PC-3 (cell line): ENCODE results near the gene MDC1. TPM values are rescaled to one million over a fixed set of nuclear protein-coding genes. Genes with fewer than 3 reads are reported as not detected.
A peak's percentile ranks its signal among the peaks of the same experiment; 100 is the strongest.

Experiments used
- ATAC-seq: fragments of 200-7000 bp; cut with Tn5 transposase; 2 replicates; pipeline ENCODE4 v1.9.1; 2020; ENCODE audit warnings: mild to moderate bottlenecking, moderate library complexity
- BruUV-seq: library from RNA; stranded (reverse); fragments of 400-500 nt; replicated peaks from 2 replicates; lab custom pipeline; 2021; lab: Mats Ljungman, UMichigan
- CTCF ChIA-PET: fragments of 300-600 bp; sonication (Branson Sonifier 250); formaldehyde crosslinking; loops from one replicate; lab custom pipeline; 2022; ENCODE audit warnings: antibody characterized with exemption; lab: Charles Lee
- POLR2A ChIA-PET: fragments of 300-600 bp; sonication (Branson Sonifier 250); formaldehyde crosslinking; loops from one replicate; lab custom pipeline; 2022; ENCODE audit warnings: antibody characterized with exemption; ENCODE audit not compliant: unreplicated experiment; lab: Charles Lee
- DNase-seq: peaks from one replicate; pipeline ENCODE4 v3.0.0-alpha.2; 2015
- H2AFZ ChIP-seq: fragments of 300-600 bp; sonication (generic); 2 replicates; pipeline ENCODE4 v1.6.0; 2016; ENCODE audit warnings: antibody characterized with exemption, low read length
- H3F3A ChIP-seq: fragments of 300-600 bp; sonication (generic); one replicate; pipeline ENCODE4 v1.6.0; 2017; ENCODE audit warnings: antibody characterized with exemption, low read length, control low read depth, mild to moderate bottlenecking; ENCODE audit not compliant: unreplicated experiment
- H3K27ac ChIP-seq: fragments of 300-600 bp; sonication (generic); 2 replicates; pipeline ENCODE4 v1.5.1; 2016; ENCODE audit warnings: mild to moderate bottlenecking, low read length
- H3K27me3 ChIP-seq: fragments of 300-600 bp; sonication (generic); 2 replicates; pipeline ENCODE4 v1.6.1; 2016; ENCODE audit warnings: low read length, mixed read lengths
- H3K36me3 ChIP-seq: fragments of 300-600 bp; sonication (generic); 2 replicates; pipeline ENCODE4 v1.6.1; 2016; ENCODE audit warnings: low read depth, mixed run types, low read length, mixed read lengths
- H3K4me1 ChIP-seq: fragments of 300-600 bp; sonication (generic); 2 replicates; pipeline ENCODE4 v1.5.1; 2016; ENCODE audit warnings: low read length; ENCODE audit not compliant: insufficient read depth
- H3K4me2 ChIP-seq: fragments of 300-600 bp; sonication (generic); 2 replicates; pipeline ENCODE4 v1.6.0; 2016; ENCODE audit warnings: low read length
- H3K4me3 ChIP-seq: fragments of 300-600 bp; sonication (generic); 2 replicates; pipeline ENCODE4 v1.5.1; 2016; ENCODE audit warnings: mild to moderate bottlenecking, low read length, mixed read lengths
- H3K79me2 ChIP-seq: fragments of 300-600 bp; sonication (generic); 2 replicates; pipeline ENCODE4 v1.6.1; 2017; ENCODE audit warnings: low read length, mixed read lengths
- H3K9ac ChIP-seq: fragments of 300-600 bp; sonication (generic); 2 replicates; pipeline ENCODE4 v1.6.0; 2016; ENCODE audit warnings: mild to moderate bottlenecking, low read length
- H3K9me2 ChIP-seq: fragments of 300-600 bp; sonication (generic); replicated peaks from 2 replicates; pipeline ENCODE4 v1.6.1; 2016; ENCODE audit warnings: mixed run types, low read length, mixed read lengths
- H3K9me3 ChIP-seq: fragments of 300-600 bp; sonication (generic); 2 replicates; pipeline ENCODE4 v1.6.1; 2016; ENCODE audit warnings: low read length, mixed read lengths
- H4K20me1 ChIP-seq: fragments of 300-600 bp; sonication (generic); 2 replicates; pipeline ENCODE4 v1.6.1; 2016; ENCODE audit warnings: low read length, mixed read lengths
- EZH2 ChIP-seq: fragments of 300-600 bp; sonication (generic); IDR thresholded peaks from one replicate; pipeline ENCODE4 v1.6.1; 2017; ENCODE audit warnings: antibody characterized with exemption, mild to moderate bottlenecking, low read length; ENCODE audit not compliant: unreplicated experiment
- EZH2phosphoT487 ChIP-seq: fragments of 300-600 bp; sonication (generic); IDR thresholded peaks from 2 replicates; pipeline ENCODE4 v1.6.1; 2018; ENCODE audit warnings: mild to moderate bottlenecking, antibody characterized with exemption, low read length, borderline replicate concordance
- intact Hi-C: fragments of 100-400 bp; cut with micrococcal nuclease; formaldehyde crosslinking; loops from 2 replicates; pipeline ENCODE4 v1.9.0; 2023
- total RNA-seq: library from RNA; depleted of rRNA; stranded (reverse); fragments of >200 nt; gene quantifications from 2 replicates; pipeline ENCODE4 v1.2.3, GENCODE V29; 2014
- TF ChIP-seq, protein P1 (sequence below): fragments of 300-600 bp; sonication (generic); conservative IDR thresholded peaks from 2 replicates; pipeline ENCODE4 v1.5.1; 2017; ENCODE audit warnings: antibody characterized with exemption, low read depth, mild to moderate bottlenecking, low read length

The MDC1 gene
- total RNA-seq, 1 experiment from 2014 or later = 19.6 TPM

DNA sequence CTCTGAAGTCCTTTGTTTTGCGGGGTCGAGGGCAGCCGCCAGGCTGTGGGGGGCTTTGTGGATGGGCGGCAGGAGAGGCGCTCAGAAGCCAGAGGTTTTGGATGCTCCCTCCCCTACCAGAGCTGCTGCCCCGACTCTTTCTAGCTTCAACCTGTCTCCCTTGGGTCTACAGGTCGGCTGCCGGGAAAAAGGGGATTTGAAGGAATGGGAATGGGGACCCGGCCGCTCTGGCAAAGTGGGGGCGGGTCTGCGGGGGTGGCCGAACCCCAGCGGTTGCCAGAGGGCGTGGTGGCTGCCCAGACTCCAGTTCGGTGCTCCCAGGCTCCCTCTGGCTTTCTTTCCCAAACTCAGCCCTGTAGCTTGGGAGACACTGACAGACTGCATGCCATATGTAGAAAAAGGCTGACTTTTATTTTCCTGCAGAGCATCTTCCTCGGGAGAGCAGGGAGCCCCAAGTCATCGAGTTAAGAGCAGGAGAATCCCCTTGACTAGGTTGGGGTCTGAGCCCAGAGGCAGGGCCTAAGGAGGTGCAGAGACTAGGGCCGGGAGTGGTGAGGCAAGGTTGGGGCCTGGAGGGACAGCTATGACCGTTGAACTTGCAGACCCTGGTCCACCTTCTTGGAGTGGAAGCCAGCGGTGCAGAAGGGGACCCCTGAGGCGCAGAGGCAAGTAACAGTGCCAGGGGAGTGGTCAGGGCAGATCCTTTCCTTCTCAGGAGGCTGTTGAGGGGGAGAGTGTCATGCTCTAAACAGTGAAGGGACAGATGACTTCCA lies 29.2 kb downstream of the MDC1 start:
- H3K9me3 ChIP-seq = no peaks in the 10 kb centered on the region
- H3K9ac ChIP-seq = peak overlapping the region; percentile 98
- TF ChIP-seq EZH2 = no peak
- TF ChIP-seq, protein P1, sequence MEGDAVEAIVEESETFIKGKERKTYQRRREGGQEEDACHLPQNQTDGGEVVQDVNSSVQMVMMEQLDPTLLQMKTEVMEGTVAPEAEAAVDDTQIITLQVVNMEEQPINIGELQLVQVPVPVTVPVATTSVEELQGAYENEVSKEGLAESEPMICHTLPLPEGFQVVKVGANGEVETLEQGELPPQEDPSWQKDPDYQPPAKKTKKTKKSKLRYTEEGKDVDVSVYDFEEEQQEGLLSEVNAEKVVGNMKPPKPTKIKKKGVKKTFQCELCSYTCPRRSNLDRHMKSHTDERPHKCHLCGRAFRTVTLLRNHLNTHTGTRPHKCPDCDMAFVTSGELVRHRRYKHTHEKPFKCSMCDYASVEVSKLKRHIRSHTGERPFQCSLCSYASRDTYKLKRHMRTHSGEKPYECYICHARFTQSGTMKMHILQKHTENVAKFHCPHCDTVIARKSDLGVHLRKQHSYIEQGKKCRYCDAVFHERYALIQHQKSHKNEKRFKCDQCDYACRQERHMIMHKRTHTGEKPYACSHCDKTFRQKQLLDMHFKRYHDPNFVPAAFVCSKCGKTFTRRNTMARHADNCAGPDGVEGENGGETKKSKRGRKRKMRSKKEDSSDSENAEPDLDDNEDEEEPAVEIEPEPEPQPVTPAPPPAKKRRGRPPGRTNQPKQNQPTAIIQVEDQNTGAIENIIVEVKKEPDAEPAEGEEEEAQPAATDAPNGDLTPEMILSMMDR = peak; percentile 30; the same call in 1 of the 2 replicates
- no peak for TF ChIP-seq EZH2phosphoT487
- H3K36me3 ChIP-seq = no peaks in the 10 kb centered on the region
- peak; percentile 39 for DNase-seq
- peak overlapping the region; percentile 86 for H2AFZ ChIP-seq
- POLR2A ChIA-PET = interaction anchor here (0.6 to 1.1 kb wide), 3 partner anchors 29 to 75 kb away, joined by 3 to 7 read pairs (median 4); partner anchors contain the start of gene MDC1
- H3K9me2 ChIP-seq = no peaks in the 10 kb centered on the region
- H3K27ac ChIP-seq = peak overlapping the region; percentile 96
- intact Hi-C loops = loop anchor here (1.0 to 5.0 kb wide), 2 partner anchors 29 to 134 kb away; partner anchors contain the start of gene MDC1
- CTCF ChIA-PET = interaction anchor here (1.6 kb wide), 1 partner anchor 30 kb away, joined by 4 read pairs; the partner anchor contains the start of gene MDC1
- peaks cover 68% of the 10 kb centered on the region for H3K79me2 ChIP-seq
- ATAC-seq = no peak
- peak overlapping the region; percentile 97 for H3K4me3 ChIP-seq
- peak overlapping the region; percentile 87 for H3K4me2 ChIP-seq
- H4K20me1 ChIP-seq = no peaks in the 10 kb centered on the region
- peaks cover 59% of the 10 kb centered on the region for H3K4me1 ChIP-seq
- no peaks in the 10 kb centered on the region for H3K27me3 ChIP-seq
- H3F3A ChIP-seq = no peaks in the 10 kb centered on the region
- TSS peak; percentile 73 for BruUV-seq

DNA sequence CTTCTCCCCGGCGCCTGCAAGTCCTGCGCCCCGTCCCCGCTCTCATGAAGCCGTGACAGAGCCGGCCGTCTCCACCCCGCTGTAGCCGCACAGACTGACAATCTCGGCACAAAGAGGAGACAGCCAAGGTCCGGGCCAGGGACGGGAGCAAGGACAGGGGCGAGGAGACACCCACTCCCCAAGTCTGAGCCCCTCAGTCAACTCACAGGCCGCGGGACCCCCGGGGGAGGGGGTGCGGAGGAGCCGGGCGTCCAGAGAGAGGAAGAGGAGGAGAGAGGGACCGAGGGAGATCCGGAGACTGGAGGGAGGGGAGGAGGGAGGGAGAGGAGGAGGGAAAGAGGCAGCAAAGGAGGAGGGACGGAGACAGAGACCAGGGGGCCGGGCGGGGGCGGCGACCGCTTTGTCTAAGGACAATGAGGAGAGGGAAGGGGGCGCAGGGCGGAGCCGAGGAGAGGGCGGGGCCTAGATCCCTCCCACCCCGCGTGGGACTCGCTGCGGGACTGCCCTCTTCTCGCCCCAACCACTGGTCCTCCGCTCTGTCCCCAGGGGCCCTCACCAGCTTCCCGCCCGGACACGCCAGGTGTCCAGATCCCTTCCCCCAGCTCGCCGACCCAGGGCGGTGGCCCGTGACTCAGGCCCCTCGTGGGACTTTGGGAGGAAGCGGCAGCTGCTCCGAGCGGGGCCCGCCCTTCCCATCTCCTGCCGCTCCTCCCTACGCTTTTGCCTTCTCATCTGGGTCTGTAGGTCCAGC lies 30.0 kb downstream of the MDC1 start:
- H3K9me3 ChIP-seq = no peaks in the 10 kb centered on the region
- H4K20me1 ChIP-seq = no peaks in the 10 kb centered on the region
- no peaks in the 10 kb centered on the region for H3F3A ChIP-seq
- H3K27ac ChIP-seq = peak overlapping the region; percentile 96
- BruUV-seq = no TSS peak
- peak overlapping the region; percentile 97 for H3K4me3 ChIP-seq
- ChIA-PET POLR2A (interaction anchor here (0.5 to 1.1 kb wide), 3 partner anchors 30 to 219 kb away, joined by 3 to 7 read pairs (median 4); partner anchors contain the start of gene MDC1), CTCF (interaction anchor here (0.5 to 1.6 kb wide), 3 partner anchors 8 to 386 kb away, joined by 3 to 4 read pairs (median 3); partner anchors contain the start of gene MDC1)
- peak; percentile 58 for ATAC-seq
- no peak for TF ChIP-seq EZH2phosphoT487
- no peak for TF ChIP-seq EZH2
- TF ChIP-seq, protein P1 = no peak
- H2AFZ ChIP-seq = peak overlapping the region; percentile 86
- peak overlapping the region; percentile 87 for H3K4me2 ChIP-seq
- H3K27me3 ChIP-seq = no peaks in the 10 kb centered on the region
- peak; percentile 96 for DNase-seq
- intact Hi-C loops = loop anchor here (1.0 to 5.0 kb wide), 2 partner anchors 30 to 135 kb away; partner anchors contain the start of gene MDC1
- H3K9ac ChIP-seq = peak overlapping the region; percentile 98
- no peaks in the 10 kb centered on the region for H3K36me3 ChIP-seq
- H3K9me2 ChIP-seq = no peaks in the 10 kb centered on the region
- peaks cover 66% of the 10 kb centered on the region for H3K4me1 ChIP-seq
- peaks cover 76% of the 10 kb centered on the region for H3K79me2 ChIP-seq
